Transverse colon (tissue), 3 donors: ENCODE results near the gene ITGAE.

Source experiments
- CTCF ChIP-seq, 5 experiments: fragments of 200-600 bp in 3 of 5; fragments of 450-650 bp in 2 of 5; sonication (generic) in 3 of 5; IDR thresholded peaks; 1 replicate in 2 of 5; 2 replicates in 3 of 5; pipeline ENCODE4 v1.5.1; 2016 to 2017; ENCODE audit warnings: antibody characterized with exemption in 5 of 5, inconsistent platforms in 3 of 5, mild to moderate bottlenecking in 2 of 5, moderate library complexity in 1 of 5
- POLR2A ChIP-seq: fragments of 450-650 bp; IDR thresholded peaks from one replicate; pipeline ENCODE4 v1.6.1; 2016; ENCODE audit warnings: antibody characterized with exemption, mild to moderate bottlenecking, moderate library complexity

GRCh38 chr17:3780986-3781385, 20.0 kb downstream of the ITGAE start:
- TF ChIP-seq CTCF (IDR thresholded peaks at IDR 0.05) (no peak), POLR2A (no peak)
